Spleen (tissue), 7 donors: ENCODE results near the gene EEF2.

Source experiments
- POLR2A ChIP-seq, 3 donors: fragments of 450-650 bp; IDR thresholded peaks; one replicate each; pipeline ENCODE4 v1.5.1; 2017; ENCODE audit warnings: antibody characterized with exemption in 3 of 3, mild to moderate bottlenecking in 1 of 3
- POLR2AphosphoS5 ChIP-seq, 3 donors: sonication (generic); formaldehyde crosslinking; IDR thresholded peaks; one replicate each; pipeline ENCODE4 v1.5.1; 2017; ENCODE audit warnings: antibody characterized with exemption in 3 of 3
- TF ChIP-seq, protein P1 (sequence below), 11 experiments: fragments of 200-600 bp in 7 of 11; fragments of 450-650 bp in 4 of 11; sonication (generic) in 4 of 11; IDR thresholded peaks in 8 of 11; conservative IDR thresholded peaks in 3 of 11; 1 replicate in 7 of 11; 2 replicates in 4 of 11; pipeline versions ENCODE4 v1.4.0 to v1.8.0; 2016 to 2021; ENCODE audit warnings: antibody characterized with exemption in 11 of 11, inconsistent platforms in 4 of 11, mild to moderate bottlenecking in 1 of 11
- donor health status: DM: no; HTN: no; CAD: no; lungs with moderate emphysema.
- donor health status: DM: no; HTN: no; CAD: no.
- donor health status: DM: no; HTN: no; CAD: no.

DNA sequence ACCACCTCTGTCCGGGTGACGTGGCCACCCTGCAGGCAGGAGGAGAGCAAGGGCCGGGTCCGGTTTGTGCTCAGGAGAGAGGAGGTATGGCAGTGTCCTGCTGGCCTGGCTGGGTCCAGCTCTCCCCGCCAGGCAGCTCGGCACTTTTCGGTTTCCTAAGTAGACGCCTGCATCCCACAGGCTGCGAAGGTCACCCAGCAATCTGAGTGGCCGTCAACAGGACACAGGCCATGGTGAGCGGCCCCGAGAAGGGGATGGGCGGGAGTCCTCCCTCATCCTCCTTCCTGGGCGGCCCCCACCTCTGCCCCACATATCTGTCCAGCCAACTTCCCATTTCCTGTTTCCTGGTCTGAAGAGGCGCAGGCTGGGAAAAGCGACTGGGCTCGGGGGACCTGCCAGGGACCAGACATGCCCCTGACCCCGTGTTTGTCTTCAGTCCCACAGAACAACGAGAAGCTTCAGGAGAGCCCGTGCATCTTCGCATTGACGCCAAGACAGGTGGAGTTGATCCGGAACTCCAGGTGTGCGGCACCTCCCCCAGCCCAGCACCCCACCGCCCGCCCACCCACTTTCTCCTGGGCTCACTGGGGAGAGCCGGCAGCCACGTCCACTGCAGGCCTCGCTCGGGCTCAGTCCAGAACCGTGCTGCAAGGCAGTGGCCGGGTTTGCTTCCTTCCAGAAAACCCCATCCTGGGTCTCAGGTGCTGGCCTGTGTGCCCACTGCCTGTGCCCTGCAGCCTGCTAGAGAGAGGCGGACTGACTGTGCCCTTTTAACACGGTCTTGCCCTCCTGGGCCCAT is 38.5 kb upstream of the EEF2 start:
- TF ChIP-seq, protein P1, sequence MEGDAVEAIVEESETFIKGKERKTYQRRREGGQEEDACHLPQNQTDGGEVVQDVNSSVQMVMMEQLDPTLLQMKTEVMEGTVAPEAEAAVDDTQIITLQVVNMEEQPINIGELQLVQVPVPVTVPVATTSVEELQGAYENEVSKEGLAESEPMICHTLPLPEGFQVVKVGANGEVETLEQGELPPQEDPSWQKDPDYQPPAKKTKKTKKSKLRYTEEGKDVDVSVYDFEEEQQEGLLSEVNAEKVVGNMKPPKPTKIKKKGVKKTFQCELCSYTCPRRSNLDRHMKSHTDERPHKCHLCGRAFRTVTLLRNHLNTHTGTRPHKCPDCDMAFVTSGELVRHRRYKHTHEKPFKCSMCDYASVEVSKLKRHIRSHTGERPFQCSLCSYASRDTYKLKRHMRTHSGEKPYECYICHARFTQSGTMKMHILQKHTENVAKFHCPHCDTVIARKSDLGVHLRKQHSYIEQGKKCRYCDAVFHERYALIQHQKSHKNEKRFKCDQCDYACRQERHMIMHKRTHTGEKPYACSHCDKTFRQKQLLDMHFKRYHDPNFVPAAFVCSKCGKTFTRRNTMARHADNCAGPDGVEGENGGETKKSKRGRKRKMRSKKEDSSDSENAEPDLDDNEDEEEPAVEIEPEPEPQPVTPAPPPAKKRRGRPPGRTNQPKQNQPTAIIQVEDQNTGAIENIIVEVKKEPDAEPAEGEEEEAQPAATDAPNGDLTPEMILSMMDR (IDR thresholded peaks at IDR 0.05 in 8 of 11, conservative IDR thresholded peaks at IDR 0.05 in 3 of 11) = peak in 1 of 11 experiments; percentile 7
- peak; percentile 69 to 80 (median 76) for TF ChIP-seq POLR2AphosphoS5 (IDR thresholded peaks at IDR 0.05)
- no peak for TF ChIP-seq POLR2A (IDR thresholded peaks at IDR 0.05)
